GM18873 (cell line): ENCODE data around the gene IFNLR1.

Source experiments
- ATAC-seq: cut with Tn5 transposase; IDR thresholded peaks from one replicate; pipeline ENCODE4 v1.9.1; 2021; ENCODE audit warnings: mild to moderate bottlenecking, moderate library complexity, moderate number of reproducible peaks; ENCODE audit not compliant: unreplicated experiment, low FRiP score

The IFNLR1 gene

GRCh38 chr1:24109686-24110475 lies 77.2 kb downstream of the IFNLR1 start:
- no peak for ATAC-seq

DNA sequence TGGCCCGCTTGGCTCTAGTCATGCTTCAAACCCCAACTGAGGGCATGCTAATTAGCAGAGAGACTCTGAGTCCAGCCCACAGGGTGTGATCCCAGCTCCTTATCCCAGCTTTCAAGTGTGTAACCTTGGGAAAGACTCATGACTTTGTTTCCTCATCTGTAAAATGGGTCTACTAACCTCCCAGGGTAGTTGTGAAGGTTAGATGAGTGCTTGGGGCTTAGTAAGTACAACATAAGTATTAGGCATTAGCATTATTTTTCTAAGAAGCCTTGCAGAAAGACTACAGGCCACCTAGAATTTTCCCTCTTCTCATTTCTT lies 78.0 kb downstream of the IFNLR1 start:
- no peak for ATAC-seq

- ATAC-seq = no peak
Observed at GRCh38 chr1:24108334-24109165, 78.5 kb downstream of the IFNLR1 start.

- ATAC-seq = no peak
Observed at GRCh38 chr1:24107462-24108138, 79.5 kb downstream of the IFNLR1 start.

DNA sequence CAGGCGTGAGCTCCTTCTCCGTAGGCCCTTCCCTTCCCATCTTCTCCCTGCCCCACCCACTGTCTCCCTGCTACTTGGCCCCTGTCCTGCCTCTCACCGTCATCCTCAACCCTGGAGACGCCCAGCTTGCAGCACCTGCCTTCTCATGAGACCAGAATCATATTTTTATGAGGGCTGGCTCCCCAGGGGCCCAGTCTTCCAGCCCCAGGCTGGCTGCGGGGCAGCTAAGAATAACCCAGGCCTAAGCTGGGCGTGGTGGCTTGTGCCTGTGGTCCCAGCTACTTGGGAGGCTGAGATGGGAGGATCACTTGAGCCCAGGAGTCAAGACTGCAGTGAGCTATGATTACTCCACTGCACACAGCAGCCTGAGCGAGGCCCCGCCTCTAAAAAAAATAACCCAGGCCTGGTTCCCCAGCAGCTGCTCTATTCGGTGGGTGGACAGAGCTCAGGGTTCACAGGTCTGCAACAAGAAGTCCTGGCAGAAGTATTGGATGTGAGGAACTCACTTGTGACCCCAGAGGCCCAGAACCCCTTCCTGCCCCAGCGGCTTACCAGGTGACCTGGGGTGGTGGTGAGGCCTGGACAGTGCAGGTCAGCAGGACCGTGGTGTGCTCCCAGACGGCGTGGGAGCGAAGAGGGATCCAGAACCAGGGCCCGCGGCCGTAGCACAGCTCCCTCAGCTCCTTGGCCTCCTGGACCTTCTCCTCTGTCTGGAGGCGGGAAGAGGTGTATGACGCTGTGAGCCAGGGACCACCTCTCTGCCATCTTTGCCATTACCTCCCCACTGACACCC lies 81.5 kb downstream of the IFNLR1 start:
- ATAC-seq = no peak

- no peak for ATAC-seq
Observed at GRCh38 chr1:24104854-24105253, 82.2 kb downstream of the IFNLR1 start.
